HEK293T (cell line): ENCODE data around the gene ANKRD13B.

ENCODE experiments used
- CTCF ChIA-PET: fragments of 350-600 bp; formaldehyde crosslinking; extraction: SDS; loops from one replicate; lab custom pipeline; 2021; ENCODE audit warnings: antibody characterized with exemption, inconsistent platforms; lab: Yijun Ruan, JAX
- POLR2A ChIA-PET: fragments of 350-600 bp; formaldehyde crosslinking; extraction: SDS; loops from one replicate; lab custom pipeline; 2020; ENCODE audit warnings: antibody characterized with exemption, inconsistent platforms; lab: Yijun Ruan, JAX
- DNase-seq: peaks from one replicate; pipeline ENCODE4 v3.0.0; 2012; ENCODE audit warnings: mixed read lengths; ENCODE audit errors: extremely low spot score
- ARNT ChIP-seq: fragments of 450-650 bp; IDR thresholded peaks from 2 replicates; pipeline ENCODE4 v1.6.1; 2017; ENCODE audit warnings: mild to moderate bottlenecking
- BHLHE40 ChIP-seq: fragments of 450-650 bp; IDR thresholded peaks from 2 replicates; pipeline ENCODE4 v1.6.1; 2016; ENCODE audit warnings: mild to moderate bottlenecking, moderate library complexity, borderline replicate concordance
- CTBP1 ChIP-seq: fragments of 450-650 bp; IDR thresholded peaks from 2 replicates; pipeline ENCODE4 v1.6.1; 2016; ENCODE audit warnings: borderline replicate concordance
- ELF4 ChIP-seq: fragments of 450-650 bp; IDR thresholded peaks from 2 replicates; pipeline ENCODE4 v1.6.1; 2017; ENCODE audit warnings: antibody characterized with exemption
- FOXA1 ChIP-seq: fragments of 450-650 bp; IDR thresholded peaks from 2 replicates; pipeline ENCODE4 v1.6.1; 2016; ENCODE audit warnings: mild to moderate bottlenecking
- FOXK2 ChIP-seq: fragments of 450-650 bp; IDR thresholded peaks from 2 replicates; pipeline ENCODE4 v1.6.1; 2016; ENCODE audit warnings: mild to moderate bottlenecking
- FOXM1 ChIP-seq: fragments of 450-650 bp; IDR thresholded peaks from 2 replicates; pipeline ENCODE4 v1.6.1; 2017; ENCODE audit warnings: mild to moderate bottlenecking, borderline replicate concordance
- HDGF ChIP-seq: fragments of 450-650 bp; IDR thresholded peaks from 2 replicates; pipeline ENCODE4 v1.6.1; 2017; ENCODE audit warnings: antibody characterized with exemption, borderline replicate concordance
- L3MBTL2 ChIP-seq: fragments of 450-650 bp; conservative IDR thresholded peaks from 2 replicates; pipeline ENCODE4 v1.6.1; 2016; ENCODE audit warnings: mild to moderate bottlenecking
- LEF1 ChIP-seq: fragments of 450-650 bp; IDR thresholded peaks from 2 replicates; pipeline ENCODE4 v1.6.1; 2017; ENCODE audit warnings: mild to moderate bottlenecking, borderline replicate concordance
- NFRKB ChIP-seq: fragments of 450-650 bp; IDR thresholded peaks from 2 replicates; pipeline ENCODE4 v1.6.1; 2016; ENCODE audit warnings: mild to moderate bottlenecking, moderate library complexity
- PKNOX1 ChIP-seq: fragments of 450-650 bp; IDR thresholded peaks from 2 replicates; pipeline ENCODE4 v1.6.1; 2016
- SP1 ChIP-seq: fragments of 450-650 bp; IDR thresholded peaks from 2 replicates; pipeline ENCODE4 v1.6.1; 2017
- SUZ12 ChIP-seq: fragments of 450-650 bp; IDR thresholded peaks from 2 replicates; pipeline ENCODE4 v1.6.1; 2016; ENCODE audit warnings: mild to moderate bottlenecking
- TARDBP ChIP-seq: fragments of 450-650 bp; IDR thresholded peaks from 2 replicates; pipeline ENCODE4 v1.6.1; 2016
- ZNF384 ChIP-seq: fragments of 450-650 bp; IDR thresholded peaks from 2 replicates; pipeline ENCODE4 v1.6.1; 2016

ANKRD13B gene

GRCh38 chr17:29607557-29608195 is 14.7 kb downstream of the ANKRD13B start:
- no peak for DNase-seq
- ChIA-PET POLR2A (interaction anchor here (1.0 kb wide), 1 partner anchor 14 kb away, joined by 5 read pairs; no protein-coding TSS in a partner anchor), CTCF (no interaction called here)
- no peak for TF ChIP-seq ELF4
- no peak for TF ChIP-seq FOXA1
- no peak for TF ChIP-seq CTBP1
- TF ChIP-seq LEF1: no peak
- no peak for TF ChIP-seq SUZ12
- no peak for TF ChIP-seq TARDBP
- no peak for TF ChIP-seq BHLHE40
- TF ChIP-seq SP1: no peak
- no peak for TF ChIP-seq ARNT
- no peak for TF ChIP-seq FOXK2
- no peak for TF ChIP-seq NFRKB

- TF ChIP-seq NFRKB (no peak), ARNT (no peak), HDGF (no peak), CTBP1 (no peak), SP1 (no peak), FOXK2 (no peak), TARDBP (no peak), BHLHE40 (no peak), L3MBTL2 (no peak), PKNOX1 (no peak), SUZ12 (no peak), FOXA1 (no peak), ZNF384 (no peak), LEF1 (no peak)
- ChIA-PET CTCF (interaction anchor here (0.6 to 1.7 kb wide), 2 partner anchors 11 to 263 kb away, joined by 3 to 5 read pairs; no protein-coding TSS in a partner anchor), POLR2A (interaction anchor here (0.9 to 1.4 kb wide), 3 partner anchors 12 to 15 kb away, joined by 3 to 5 read pairs (median 4); partner anchors contain the start of gene CORO6)
- no peak for DNase-seq
Observed at GRCh38 chr17:29608986-29609385, 16.1 kb downstream of the ANKRD13B start.

- ChIA-PET CTCF (interaction anchor here (0.6 kb wide), 1 partner anchor 201 kb away, joined by 3 read pairs; no protein-coding TSS in a partner anchor), POLR2A (interaction anchor here (1.1 kb wide), 1 partner anchor 11 kb away, joined by 3 read pairs; no protein-coding TSS in a partner anchor)
- DNase-seq: no peak
- no peak for TF ChIP-seq FOXK2
Observed at GRCh38 chr17:29610395-29610794, 17.5 kb downstream of the ANKRD13B start.

GRCh38 chr17:29611351-29612093 is 18.6 kb downstream of the ANKRD13B start:
- POLR2A ChIA-PET: interaction anchor here (1.1 kb wide), 1 partner anchor 10 kb away, joined by 3 read pairs; no protein-coding TSS in a partner anchor
- TF ChIP-seq ELF4 (no peak), FOXA1 (no peak), SUZ12 (no peak), PKNOX1 (no peak), LEF1 (no peak), FOXM1 (no peak), ZNF384 (no peak), CTBP1 (no peak), SP1 (no peak), TARDBP (no peak), ARNT (no peak), NFRKB (no peak), HDGF (no peak)
- no peak for DNase-seq
- CTCF ChIA-PET: no interaction called here

- ChIA-PET POLR2A (no interaction called here), CTCF (no interaction called here)
- DNase-seq: no peak
- TF ChIP-seq SUZ12 (no peak), ZNF384 (no peak)
Observed at GRCh38 chr17:29612094-29612403, 19.1 kb downstream of the ANKRD13B start.

GRCh38 chr17:29612404-29613280 is 19.7 kb downstream of the ANKRD13B start:
- ChIA-PET POLR2A (no interaction called here), CTCF (no interaction called here)
- TF ChIP-seq SUZ12 (no peak), L3MBTL2 (no peak), ELF4 (no peak), PKNOX1 (no peak), BHLHE40 (no peak), NFRKB (no peak), HDGF (no peak), TARDBP (no peak), ZNF384 (no peak), ARNT (no peak), FOXM1 (no peak), SP1 (no peak), FOXK2 (no peak), FOXA1 (no peak), CTBP1 (no peak)
- no peak for DNase-seq
